ENCODE results near the gene PRKCQ.
"Not testable (repeated sequence)": the region's sequence is repeated elsewhere in the genome, so short reads cannot be mapped to it uniquely, and the experiment has no call there.

Gene PRKCQ

DNA sequence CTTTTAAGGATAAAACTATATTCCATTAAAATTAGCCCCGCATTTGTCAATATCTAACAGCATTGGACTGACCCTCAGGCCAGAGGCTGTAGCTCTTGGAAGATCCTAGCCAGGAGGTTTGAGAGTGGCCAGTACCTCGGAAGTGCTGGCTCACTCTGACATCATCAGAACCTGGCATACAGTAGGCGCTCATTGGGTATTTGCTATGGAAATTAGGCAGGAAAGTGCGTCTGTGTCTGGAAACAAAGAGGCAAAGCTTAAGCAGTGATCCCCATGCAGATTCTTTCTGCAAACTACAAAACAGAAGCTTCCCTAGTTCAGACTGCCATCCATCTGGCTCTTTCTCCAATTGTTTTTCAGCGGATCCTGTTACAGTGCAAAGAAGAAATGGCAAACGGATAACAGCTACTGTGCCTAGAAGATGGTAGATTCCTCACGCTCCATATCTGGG lies 1.7 kb upstream of the PRKCQ start:
- in situ Hi-C loops (cut with MboI; ENCODE audit: low pct_unique_long_range_greater_than_20kb, low sequenced_read_pairs, unreplicated experiment): no loop called here
- DNase-seq (ENCODE audit: low spot score): no peak
- TF ChIP-seq, protein P1, sequence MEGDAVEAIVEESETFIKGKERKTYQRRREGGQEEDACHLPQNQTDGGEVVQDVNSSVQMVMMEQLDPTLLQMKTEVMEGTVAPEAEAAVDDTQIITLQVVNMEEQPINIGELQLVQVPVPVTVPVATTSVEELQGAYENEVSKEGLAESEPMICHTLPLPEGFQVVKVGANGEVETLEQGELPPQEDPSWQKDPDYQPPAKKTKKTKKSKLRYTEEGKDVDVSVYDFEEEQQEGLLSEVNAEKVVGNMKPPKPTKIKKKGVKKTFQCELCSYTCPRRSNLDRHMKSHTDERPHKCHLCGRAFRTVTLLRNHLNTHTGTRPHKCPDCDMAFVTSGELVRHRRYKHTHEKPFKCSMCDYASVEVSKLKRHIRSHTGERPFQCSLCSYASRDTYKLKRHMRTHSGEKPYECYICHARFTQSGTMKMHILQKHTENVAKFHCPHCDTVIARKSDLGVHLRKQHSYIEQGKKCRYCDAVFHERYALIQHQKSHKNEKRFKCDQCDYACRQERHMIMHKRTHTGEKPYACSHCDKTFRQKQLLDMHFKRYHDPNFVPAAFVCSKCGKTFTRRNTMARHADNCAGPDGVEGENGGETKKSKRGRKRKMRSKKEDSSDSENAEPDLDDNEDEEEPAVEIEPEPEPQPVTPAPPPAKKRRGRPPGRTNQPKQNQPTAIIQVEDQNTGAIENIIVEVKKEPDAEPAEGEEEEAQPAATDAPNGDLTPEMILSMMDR (IDR thresholded peaks at IDR 0.05; ENCODE audit: extremely low read depth, insufficient read depth, missing control alignments): no peak

DNA sequence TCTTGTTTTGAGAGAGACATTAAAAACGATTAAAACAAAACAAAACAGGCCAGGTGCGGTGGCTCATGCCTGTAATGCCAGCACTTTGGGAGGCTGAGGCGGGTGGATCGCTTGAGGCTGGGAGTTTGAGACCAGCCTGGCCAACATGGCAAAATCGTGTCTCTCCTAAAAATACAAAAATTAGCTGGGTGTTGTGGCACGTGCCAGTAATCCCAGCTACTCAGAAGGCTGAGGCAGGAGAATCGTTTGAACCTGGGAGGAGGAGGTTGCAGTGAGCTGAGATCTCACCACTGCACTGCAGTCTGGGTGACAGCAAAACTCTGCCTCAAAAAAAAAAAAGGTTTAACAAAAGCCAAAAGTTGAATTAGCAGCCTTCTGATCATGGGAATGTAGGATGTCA lies 1.1 kb upstream of the PRKCQ start:
- DNase-seq (ENCODE audit: low spot score); in situ Hi-C loops (cut with MboI; ENCODE audit: low pct_unique_long_range_greater_than_20kb, low sequenced_read_pairs, unreplicated experiment): not testable (repeated sequence)

DNA sequence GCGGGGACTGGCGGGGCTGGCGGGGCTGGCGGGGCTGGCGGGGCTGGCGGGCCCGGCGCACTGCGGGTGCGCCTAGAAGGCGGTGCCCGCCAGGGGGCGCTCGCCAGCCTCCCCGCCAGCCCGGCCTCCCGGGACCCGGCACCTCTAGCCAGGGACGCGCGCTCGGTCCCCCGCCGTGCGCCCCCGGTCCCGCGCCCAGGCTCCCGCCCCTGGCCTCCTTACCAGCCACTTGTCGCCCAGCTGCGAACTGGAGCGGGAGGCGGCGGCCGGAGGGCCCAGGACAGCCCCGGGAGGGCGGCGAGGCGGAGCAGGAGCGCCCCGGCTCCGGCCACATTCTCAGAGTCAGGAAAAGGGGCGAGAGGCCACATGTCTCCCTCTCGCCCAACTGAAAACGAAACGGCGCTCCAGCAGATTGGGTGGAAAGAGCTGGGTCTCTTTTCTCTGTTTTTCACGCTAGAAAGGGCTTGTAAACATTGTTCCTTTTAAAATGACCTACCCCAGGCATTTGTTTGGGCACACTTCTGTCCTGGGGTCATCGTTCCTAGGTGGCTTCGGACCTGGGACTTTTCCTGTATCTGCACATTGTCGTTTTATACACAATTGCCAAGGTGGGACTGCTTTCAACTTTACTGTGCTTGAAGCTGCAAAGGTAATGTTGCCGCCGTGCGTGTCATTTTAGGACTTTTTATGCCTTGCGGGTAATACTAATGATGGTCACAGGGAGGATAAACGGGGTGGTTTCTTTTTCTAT lies 378 bp upstream of the PRKCQ start:
- peak; percentile 88 for DNase-seq (ENCODE audit: low spot score)
- TF ChIP-seq, protein P1 (IDR thresholded peaks at IDR 0.05; ENCODE audit: extremely low read depth, insufficient read depth, missing control alignments): peak; percentile 71
- in situ Hi-C loops (cut with MboI; ENCODE audit: low pct_unique_long_range_greater_than_20kb, low sequenced_read_pairs, unreplicated experiment): no loop called here

DNA sequence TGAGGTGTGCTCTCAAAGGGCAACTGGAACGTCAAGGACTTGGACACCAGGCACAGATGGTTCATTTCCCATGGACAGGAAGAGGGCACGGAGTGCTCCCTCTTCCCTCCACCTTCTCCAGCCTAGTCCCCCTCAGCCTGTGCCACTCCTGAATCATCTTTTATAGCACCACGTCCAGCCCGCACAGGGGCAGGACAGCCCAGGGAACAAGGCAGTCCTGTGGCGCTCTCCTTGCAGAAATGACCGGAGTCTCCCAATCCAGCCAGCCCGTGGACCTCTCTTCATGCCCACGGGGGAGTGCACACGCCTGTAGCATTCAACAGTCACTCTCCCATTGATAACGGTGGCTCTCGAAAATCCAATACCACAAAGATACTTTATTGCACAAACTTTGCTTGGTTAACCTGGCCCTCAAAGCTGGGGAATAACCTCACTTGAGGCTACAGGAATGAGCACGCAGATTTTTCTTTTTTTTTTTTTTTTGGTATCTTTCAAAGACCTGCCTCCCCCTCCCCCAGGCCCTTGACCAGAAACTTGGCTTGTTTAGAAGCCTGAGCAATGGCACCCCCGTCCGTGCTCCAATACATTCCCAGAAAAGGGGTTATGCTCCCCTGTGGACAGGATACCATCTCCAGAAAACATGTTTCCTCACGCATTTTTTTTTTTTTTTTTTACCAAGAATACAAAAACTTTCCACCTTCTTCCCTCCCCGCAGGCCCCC lies 733 bp downstream of the PRKCQ start:
- DNase-seq (ENCODE audit: low spot score): no peak
- in situ Hi-C loops (cut with MboI; ENCODE audit: low pct_unique_long_range_greater_than_20kb, low sequenced_read_pairs, unreplicated experiment): no loop called here
- TF ChIP-seq, protein P1 (IDR thresholded peaks at IDR 0.05; ENCODE audit: extremely low read depth, insufficient read depth, missing control alignments): no peak

DNA sequence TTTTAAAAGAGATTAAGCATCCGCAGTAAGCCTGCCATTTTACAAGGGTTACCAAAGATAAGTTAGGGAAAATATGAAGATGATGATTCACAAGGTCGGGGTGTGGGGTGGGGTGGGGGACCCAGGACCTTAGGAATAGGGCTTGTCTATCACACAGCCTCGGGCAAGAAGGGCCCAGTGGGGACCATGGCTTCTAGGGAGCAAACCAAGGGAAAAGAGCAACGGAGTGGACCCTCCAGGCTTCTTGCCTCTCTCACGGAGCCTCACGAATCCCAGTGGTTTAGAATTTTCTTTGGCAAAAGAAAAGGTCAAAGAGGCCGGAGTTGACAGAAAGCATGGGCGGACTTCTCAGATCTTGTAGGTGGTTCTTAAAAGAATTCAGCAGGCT lies 1.3 kb downstream of the PRKCQ start:
- TF ChIP-seq, protein P1 (IDR thresholded peaks at IDR 0.05; ENCODE audit: extremely low read depth, insufficient read depth, missing control alignments): no peak
- in situ Hi-C loops (cut with MboI; ENCODE audit: low pct_unique_long_range_greater_than_20kb, low sequenced_read_pairs, unreplicated experiment): no loop called here

DNA sequence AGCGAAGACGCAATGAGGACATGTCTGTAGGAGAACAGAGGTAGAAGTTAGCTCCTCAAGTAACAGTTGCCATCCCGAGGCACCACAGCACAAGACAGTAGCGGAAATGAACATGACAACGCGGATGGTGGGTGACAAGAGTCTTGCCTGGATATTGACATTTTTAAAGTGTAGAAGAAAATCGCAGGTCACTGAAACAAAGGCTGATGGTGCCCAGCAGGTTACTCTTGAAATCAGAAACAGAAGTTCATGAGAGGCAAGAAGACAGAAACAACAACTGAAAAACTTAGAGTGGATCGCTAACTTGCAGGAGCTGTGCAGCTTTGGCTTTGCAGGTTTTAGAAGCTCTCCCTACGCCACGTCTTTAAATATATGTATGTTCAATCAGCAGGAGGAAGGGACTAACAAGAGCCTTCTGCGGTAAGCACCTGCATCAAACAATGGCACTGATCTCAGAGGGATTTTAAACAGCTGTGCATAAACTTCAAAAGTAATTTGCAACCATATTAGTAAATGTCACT lies 1.8 kb downstream of the PRKCQ start:
- in situ Hi-C loops (cut with MboI; ENCODE audit: low pct_unique_long_range_greater_than_20kb, low sequenced_read_pairs, unreplicated experiment): no loop called here
- TF ChIP-seq, protein P1 (IDR thresholded peaks at IDR 0.05; ENCODE audit: extremely low read depth, insufficient read depth, missing control alignments): no peak
- no peak for DNase-seq (ENCODE audit: low spot score)

More for the DNA sequence above, 1.3 kb downstream of the PRKCQ start:
- no peak for DNase-seq (ENCODE audit: low spot score)

DNA sequence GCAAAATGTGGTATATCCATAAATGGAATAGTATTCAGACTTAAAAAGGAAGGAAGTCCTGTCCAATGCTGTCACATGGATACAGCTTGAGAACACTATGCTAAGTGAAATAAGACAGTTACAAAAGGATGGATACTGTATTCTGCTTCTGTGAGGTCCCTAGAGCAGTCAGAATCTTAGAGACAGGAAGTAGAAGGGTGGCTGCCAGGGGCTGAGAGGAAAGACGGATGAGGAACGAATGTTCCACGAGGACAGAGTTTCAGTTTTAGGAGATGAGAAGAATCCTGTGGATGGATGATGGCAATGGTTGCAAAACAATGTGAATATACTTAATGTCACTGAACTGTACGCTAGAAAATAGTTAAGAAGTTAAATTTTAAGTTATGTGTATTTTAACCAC lies 3.8 kb downstream of the PRKCQ start:
- TF ChIP-seq, protein P1 (IDR thresholded peaks at IDR 0.05; ENCODE audit: extremely low read depth, insufficient read depth, missing control alignments): no peak
- in situ Hi-C loops (cut with MboI; ENCODE audit: low pct_unique_long_range_greater_than_20kb, low sequenced_read_pairs, unreplicated experiment): no loop called here
- DNase-seq (ENCODE audit: low spot score): no peak
